ENCODE data around the gene MGAT4A.

DNA sequence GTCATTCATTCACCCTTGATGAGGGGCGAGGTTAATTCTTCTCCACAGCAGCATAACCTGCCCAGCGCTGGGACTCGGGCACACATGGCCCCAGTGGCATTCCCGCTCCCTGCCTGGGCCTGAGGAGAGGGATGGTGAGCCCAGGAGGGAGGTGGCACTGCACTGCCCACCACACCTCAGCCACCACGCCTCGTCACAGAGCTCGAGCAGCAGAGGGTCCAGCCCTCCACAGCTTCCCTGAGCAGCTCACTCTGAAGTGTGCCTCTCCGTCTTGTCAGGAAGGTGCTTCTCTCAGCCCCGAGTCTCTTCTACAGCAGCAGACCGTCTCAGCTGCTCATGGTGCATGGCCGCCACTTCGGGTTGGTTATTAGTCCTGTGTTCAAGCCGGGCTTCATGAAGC lies 157.5 kb downstream of the MGAT4A start:
- TF ChIP-seq, protein P1, sequence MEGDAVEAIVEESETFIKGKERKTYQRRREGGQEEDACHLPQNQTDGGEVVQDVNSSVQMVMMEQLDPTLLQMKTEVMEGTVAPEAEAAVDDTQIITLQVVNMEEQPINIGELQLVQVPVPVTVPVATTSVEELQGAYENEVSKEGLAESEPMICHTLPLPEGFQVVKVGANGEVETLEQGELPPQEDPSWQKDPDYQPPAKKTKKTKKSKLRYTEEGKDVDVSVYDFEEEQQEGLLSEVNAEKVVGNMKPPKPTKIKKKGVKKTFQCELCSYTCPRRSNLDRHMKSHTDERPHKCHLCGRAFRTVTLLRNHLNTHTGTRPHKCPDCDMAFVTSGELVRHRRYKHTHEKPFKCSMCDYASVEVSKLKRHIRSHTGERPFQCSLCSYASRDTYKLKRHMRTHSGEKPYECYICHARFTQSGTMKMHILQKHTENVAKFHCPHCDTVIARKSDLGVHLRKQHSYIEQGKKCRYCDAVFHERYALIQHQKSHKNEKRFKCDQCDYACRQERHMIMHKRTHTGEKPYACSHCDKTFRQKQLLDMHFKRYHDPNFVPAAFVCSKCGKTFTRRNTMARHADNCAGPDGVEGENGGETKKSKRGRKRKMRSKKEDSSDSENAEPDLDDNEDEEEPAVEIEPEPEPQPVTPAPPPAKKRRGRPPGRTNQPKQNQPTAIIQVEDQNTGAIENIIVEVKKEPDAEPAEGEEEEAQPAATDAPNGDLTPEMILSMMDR (IDR thresholded peaks at IDR 0.05 in 4 of 5, conservative IDR thresholded peaks at IDR 0.05 in 1 of 5): no peak
- TF ChIP-seq POLR2A (IDR thresholded peaks at IDR 0.05): no peak

Data from gastrocnemius medialis (tissue), 4 donors.